HEK293 (cell line): ENCODE measurements around the gene RPL29.

Source experiments
- CTCF ChIA-PET: fragments of 350-600 bp; formaldehyde crosslinking; extraction: SDS; loops from one replicate; lab custom pipeline; 2021; ENCODE audit warnings: antibody characterized with exemption; lab: Yijun Ruan, JAX
- POLR2A ChIA-PET: fragments of 300-600 bp; formaldehyde crosslinking; extraction: SDS; loops from one replicate; lab custom pipeline; 2020; ENCODE audit warnings: antibody characterized with exemption, inconsistent platforms; lab: Yijun Ruan, JAX
- H3K27ac ChIP-seq: fragments of 200-500 bp; sonication (Bioruptor generic); 2 replicates; pipeline ENCODE4 v1.5.1; 2014; ENCODE audit warnings: low read depth, low read length, control low read depth, inconsistent platforms; ENCODE audit errors: extremely low read depth
- H3K36me3 ChIP-seq, 2 experiments: fragments of 200-500 bp in 1 of 2; sonication (Bioruptor generic) in 1 of 2; 1 replicate in 1 of 2; 2 replicates in 1 of 2; pipeline ENCODE4 v1.5.1; 2014 to 2017; ENCODE audit warnings: inconsistent platforms in 2 of 2, low read length in 2 of 2; ENCODE audit not compliant: control insufficient read depth in 2 of 2, insufficient read depth in 1 of 2
- H3K4me1 ChIP-seq: fragments of 200-500 bp; sonication (Bioruptor generic); 2 replicates; pipeline ENCODE4 v1.5.1; 2014; ENCODE audit warnings: mild to moderate bottlenecking, low read length, inconsistent platforms; ENCODE audit not compliant: control insufficient read depth, insufficient read depth
- H3K4me3 ChIP-seq: 2 replicates; pipeline ENCODE4 v1.5.1; 2011; ENCODE audit warnings: low read depth, mild to moderate bottlenecking, control low read depth, low read length, moderate library complexity
- H3K9me3 ChIP-seq: fragments of 200-500 bp; sonication (Bioruptor generic); 2 replicates; pipeline ENCODE4 v1.5.1; 2014; ENCODE audit warnings: low read depth, low read length, inconsistent platforms; ENCODE audit not compliant: control insufficient read depth, insufficient read depth
- RBAK ChIP-seq: fragments of 450-650 bp; formaldehyde crosslinking; IDR thresholded peaks from 2 replicates; pipeline ENCODE4 v1.5.1; 2016; ENCODE audit warnings: missing biosample characterization, missing genetic modification characterization
- SETDB1 ChIP-seq: IDR thresholded peaks from one replicate; pipeline ENCODE4 v1.6.1; 2017; ENCODE audit warnings: mild to moderate bottlenecking, low read length, moderate library complexity, mixed read lengths; ENCODE audit not compliant: insufficient read length
- ZBTB8A ChIP-seq: fragments of 450-650 bp; formaldehyde crosslinking; IDR thresholded peaks from 2 replicates; pipeline ENCODE4 v1.5.1; 2016; ENCODE audit warnings: missing biosample characterization, missing genetic modification characterization
- ZFP69B ChIP-seq: fragments of 450-650 bp; formaldehyde crosslinking; IDR thresholded peaks from 2 replicates; pipeline ENCODE4 v1.5.1; 2016; ENCODE audit warnings: missing biosample characterization, missing genetic modification characterization
- ZNF10 ChIP-seq: fragments of 450-650 bp; formaldehyde crosslinking; IDR thresholded peaks from 2 replicates; pipeline ENCODE4 v1.5.1; 2017; ENCODE audit warnings: missing biosample characterization, missing genetic modification characterization
- ZNF112 ChIP-seq: fragments of 450-650 bp; formaldehyde crosslinking; IDR thresholded peaks from 2 replicates; pipeline ENCODE4 v1.5.0; 2017; ENCODE audit warnings: missing biosample characterization, missing genetic modification characterization
- ZNF138 ChIP-seq: fragments of 450-650 bp; formaldehyde crosslinking; IDR thresholded peaks from 2 replicates; pipeline ENCODE4 v1.5.1; 2016; ENCODE audit warnings: missing biosample characterization, missing genetic modification characterization, borderline replicate concordance
- ZNF146 ChIP-seq: fragments of 450-650 bp; formaldehyde crosslinking; IDR thresholded peaks from 2 replicates; pipeline ENCODE4 v1.5.1; 2016; ENCODE audit warnings: missing biosample characterization, missing genetic modification characterization
- ZNF174 ChIP-seq: fragments of 450-650 bp; formaldehyde crosslinking; IDR thresholded peaks from 2 replicates; pipeline ENCODE4 v1.5.0; 2017; ENCODE audit warnings: missing biosample characterization, mild to moderate bottlenecking, missing genetic modification characterization
- ZNF184 ChIP-seq: fragments of 450-650 bp; IDR thresholded peaks from 2 replicates; pipeline ENCODE4 v1.5.1; 2018; ENCODE audit warnings: missing biosample characterization, mild to moderate bottlenecking, missing genetic modification characterization
- ZNF19 ChIP-seq: fragments of 450-650 bp; formaldehyde crosslinking; IDR thresholded peaks from 2 replicates; pipeline ENCODE4; 2016; ENCODE audit warnings: missing biosample characterization, missing genetic modification characterization, low read depth
- ZNF202 ChIP-seq: fragments of 450-650 bp; formaldehyde crosslinking; IDR thresholded peaks from 2 replicates; pipeline ENCODE4 v1.5.1; 2016; ENCODE audit warnings: missing biosample characterization, missing genetic modification characterization, borderline replicate concordance
- ZNF248 ChIP-seq: fragments of 450-650 bp; formaldehyde crosslinking; IDR thresholded peaks from 2 replicates; pipeline ENCODE4 v1.5.1; 2017; ENCODE audit warnings: missing biosample characterization, missing genetic modification characterization
- ZNF266 ChIP-seq: fragments of 450-650 bp; formaldehyde crosslinking; IDR thresholded peaks from 2 replicates; pipeline ENCODE4 v1.5.1; 2016; ENCODE audit warnings: missing biosample characterization, missing genetic modification characterization, low read depth
- ZNF324 ChIP-seq: fragments of 450-650 bp; formaldehyde crosslinking; IDR thresholded peaks from 2 replicates; pipeline ENCODE4 v1.5.1; 2016; ENCODE audit warnings: missing biosample characterization, missing genetic modification characterization
- ZNF354C ChIP-seq: fragments of 450-650 bp; formaldehyde crosslinking; IDR thresholded peaks from 2 replicates; pipeline ENCODE4 v1.5.1; 2016; ENCODE audit warnings: missing biosample characterization, missing genetic modification characterization, low read depth, borderline replicate concordance
- ZNF404 ChIP-seq: fragments of 450-650 bp; formaldehyde crosslinking; IDR thresholded peaks from 2 replicates; pipeline ENCODE4 v1.5.1; 2017; ENCODE audit warnings: missing biosample characterization, missing genetic modification characterization
- ZNF501 ChIP-seq: fragments of 450-650 bp; formaldehyde crosslinking; IDR thresholded peaks from 2 replicates; pipeline ENCODE4 v1.5.1; 2016; ENCODE audit warnings: missing biosample characterization, missing genetic modification characterization
- ZNF558 ChIP-seq: fragments of 450-650 bp; formaldehyde crosslinking; IDR thresholded peaks from 2 replicates; pipeline ENCODE4 v1.5.1; 2016; ENCODE audit warnings: missing biosample characterization, missing genetic modification characterization
- ZNF560 ChIP-seq: fragments of 450-650 bp; formaldehyde crosslinking; IDR thresholded peaks from 2 replicates; pipeline ENCODE4 v1.5.1; 2017; ENCODE audit warnings: missing biosample characterization, missing genetic modification characterization, borderline replicate concordance
- ZNF626 ChIP-seq: fragments of 450-650 bp; sonication (Bioruptor Pico); formaldehyde crosslinking; IDR thresholded peaks from 2 replicates; pipeline ENCODE4 v1.5.1; 2018; ENCODE audit warnings: missing biosample characterization, missing genetic modification characterization, inconsistent platforms
- ZNF629 ChIP-seq: fragments of 450-650 bp; formaldehyde crosslinking; IDR thresholded peaks from 2 replicates; pipeline ENCODE4 v1.5.1; 2017; ENCODE audit warnings: missing biosample characterization, missing genetic modification characterization
- ZNF792 ChIP-seq: fragments of 450-650 bp; formaldehyde crosslinking; IDR thresholded peaks from 2 replicates; pipeline ENCODE4 v1.5.1; 2016; ENCODE audit warnings: missing biosample characterization, missing genetic modification characterization
- TF ChIP-seq, protein P1 (sequence below): fragments of 450-650 bp; formaldehyde crosslinking; IDR thresholded peaks from 2 replicates; pipeline ENCODE4 v1.5.1; 2016; ENCODE audit warnings: missing biosample characterization, missing genetic modification characterization
- TF ChIP-seq, protein P2 (sequence below): fragments of 450-650 bp; formaldehyde crosslinking; IDR thresholded peaks from 2 replicates; pipeline ENCODE4 v1.5.1; 2016; ENCODE audit warnings: missing biosample characterization, missing genetic modification characterization, low read depth
- TF ChIP-seq, protein P3 (sequence below): fragments of 450-650 bp; formaldehyde crosslinking; IDR thresholded peaks from 2 replicates; pipeline ENCODE4 v1.5.1; 2016; ENCODE audit warnings: missing biosample characterization, missing genetic modification characterization
- TF ChIP-seq, protein P4 (sequence below): fragments of 450-650 bp; formaldehyde crosslinking; IDR thresholded peaks from 2 replicates; pipeline ENCODE4 v1.5.1; 2017; ENCODE audit warnings: missing biosample characterization, missing genetic modification characterization

Gene RPL29

DNA sequence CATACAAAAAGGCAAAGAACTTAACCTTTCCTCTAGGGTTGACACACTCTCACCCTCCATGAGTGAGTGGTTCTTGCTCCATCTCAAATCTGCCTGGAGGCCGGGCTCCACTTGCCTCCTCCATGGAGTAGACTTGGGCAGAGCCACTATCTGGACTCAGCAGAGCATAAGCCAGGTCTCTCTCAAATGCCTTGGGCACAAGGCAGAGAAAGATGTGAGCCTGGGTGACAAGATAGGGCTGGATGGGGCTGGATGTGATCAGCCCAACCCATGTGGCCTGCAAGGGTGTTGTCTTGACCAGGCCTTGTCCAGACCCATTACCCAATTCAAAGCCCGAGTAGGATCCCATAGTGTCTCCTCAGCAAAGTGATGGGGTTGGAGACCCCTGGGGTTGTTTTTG lies 4.2 kb upstream of the RPL29 start (continued):
- TF ChIP-seq, protein P1, sequence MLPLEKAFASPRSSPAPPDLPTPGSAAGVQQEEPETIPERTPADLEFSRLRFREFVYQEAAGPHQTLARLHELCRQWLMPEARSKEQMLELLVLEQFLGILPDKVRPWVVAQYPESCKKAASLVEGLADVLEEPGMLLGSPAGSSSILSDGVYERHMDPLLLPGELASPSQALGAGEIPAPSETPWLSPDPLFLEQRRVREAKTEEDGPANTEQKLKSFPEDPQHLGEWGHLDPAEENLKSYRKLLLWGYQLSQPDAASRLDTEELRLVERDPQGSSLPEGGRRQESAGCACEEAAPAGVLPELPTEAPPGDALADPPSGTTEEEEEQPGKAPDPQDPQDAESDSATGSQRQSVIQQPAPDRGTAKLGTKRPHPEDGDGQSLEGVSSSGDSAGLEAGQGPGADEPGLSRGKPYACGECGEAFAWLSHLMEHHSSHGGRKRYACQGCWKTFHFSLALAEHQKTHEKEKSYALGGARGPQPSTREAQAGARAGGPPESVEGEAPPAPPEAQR (tag by site-specific recombination): no peak
- TF ChIP-seq, all 188 proteins: peak for 0

DNA sequence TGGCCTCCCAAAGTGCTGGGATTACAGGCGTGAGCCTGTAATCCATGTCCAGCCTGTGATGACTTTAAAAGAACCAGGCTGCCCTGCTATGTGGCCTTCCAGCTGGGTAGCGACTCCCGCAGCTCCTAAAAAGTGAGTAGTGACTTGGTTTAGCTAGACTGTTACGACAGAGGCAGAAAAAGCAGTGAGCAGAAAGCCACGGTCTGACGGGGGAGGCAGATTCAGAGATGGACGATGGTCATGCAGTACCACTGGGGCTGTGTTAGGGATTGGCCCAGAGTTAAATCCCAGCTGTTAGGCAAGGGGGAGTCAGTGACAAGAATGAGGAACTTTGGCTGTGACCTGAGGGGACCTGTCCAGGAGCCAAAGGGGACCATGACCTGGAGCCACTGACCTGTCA lies 3.1 kb upstream of the RPL29 start:
- CTCF ChIA-PET: interaction anchor here (0.6 to 1.7 kb wide), 6 partner anchors 48 to 146 kb away, joined by 3 to 7 read pairs (median 4); partner anchors contain the start of genes PARP3 and RRP9
- Histone ChIP-seq H3K36me3 (peaks cover 0 to 18% of the 10 kb centered on the region in 2 experiments; a peak in 1 of 3 replicates), H3K4me1 (no peaks in the 10 kb centered on the region), H3K4me3 (no peak overlapping the region), H3K9me3 (no peaks in the 10 kb centered on the region), H3K27ac (no peak overlapping the region)
- POLR2A ChIA-PET: interaction anchor here (1.0 kb wide), 1 partner anchor 53 kb away, joined by 3 read pairs; no protein-coding TSS in a partner anchor
- TF ChIP-seq ZNF202: no peak
- TF ChIP-seq, protein P2, sequence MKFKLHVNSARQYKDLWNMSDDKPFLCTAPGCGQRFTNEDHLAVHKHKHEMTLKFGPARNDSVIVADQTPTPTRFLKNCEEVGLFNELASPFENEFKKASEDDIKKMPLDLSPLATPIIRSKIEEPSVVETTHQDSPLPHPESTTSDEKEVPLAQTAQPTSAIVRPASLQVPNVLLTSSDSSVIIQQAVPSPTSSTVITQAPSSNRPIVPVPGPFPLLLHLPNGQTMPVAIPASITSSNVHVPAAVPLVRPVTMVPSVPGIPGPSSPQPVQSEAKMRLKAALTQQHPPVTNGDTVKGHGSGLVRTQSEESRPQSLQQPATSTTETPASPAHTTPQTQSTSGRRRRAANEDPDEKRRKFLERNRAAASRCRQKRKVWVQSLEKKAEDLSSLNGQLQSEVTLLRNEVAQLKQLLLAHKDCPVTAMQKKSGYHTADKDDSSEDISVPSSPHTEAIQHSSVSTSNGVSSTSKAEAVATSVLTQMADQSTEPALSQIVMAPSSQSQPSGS (tag by site-specific recombination): no peak
- no peak for TF ChIP-seq ZNF112
- no peak for TF ChIP-seq ZNF558 (tag by site-specific recombination)
- TF ChIP-seq, protein P3, sequence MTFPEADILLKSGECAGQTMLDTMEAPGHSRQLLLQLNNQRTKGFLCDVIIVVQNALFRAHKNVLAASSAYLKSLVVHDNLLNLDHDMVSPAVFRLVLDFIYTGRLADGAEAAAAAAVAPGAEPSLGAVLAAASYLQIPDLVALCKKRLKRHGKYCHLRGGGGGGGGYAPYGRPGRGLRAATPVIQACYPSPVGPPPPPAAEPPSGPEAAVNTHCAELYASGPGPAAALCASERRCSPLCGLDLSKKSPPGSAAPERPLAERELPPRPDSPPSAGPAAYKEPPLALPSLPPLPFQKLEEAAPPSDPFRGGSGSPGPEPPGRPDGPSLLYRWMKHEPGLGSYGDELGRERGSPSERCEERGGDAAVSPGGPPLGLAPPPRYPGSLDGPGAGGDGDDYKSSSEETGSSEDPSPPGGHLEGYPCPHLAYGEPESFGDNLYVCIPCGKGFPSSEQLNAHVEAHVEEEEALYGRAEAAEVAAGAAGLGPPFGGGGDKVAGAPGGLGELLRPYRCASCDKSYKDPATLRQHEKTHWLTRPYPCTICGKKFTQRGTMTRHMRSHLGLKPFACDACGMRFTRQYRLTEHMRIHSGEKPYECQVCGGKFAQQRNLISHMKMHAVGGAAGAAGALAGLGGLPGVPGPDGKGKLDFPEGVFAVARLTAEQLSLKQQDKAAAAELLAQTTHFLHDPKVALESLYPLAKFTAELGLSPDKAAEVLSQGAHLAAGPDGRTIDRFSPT (tag by site-specific recombination): no peak
- TF ChIP-seq ZBTB8A (tag by site-specific recombination): no peak
- no peak for TF ChIP-seq SETDB1
- TF ChIP-seq ZFP69B (tag by site-specific recombination): no peak
- no peak for TF ChIP-seq ZNF560 (tag by site-specific recombination)
- no peak for TF ChIP-seq ZNF792 (tag by site-specific recombination)
- TF ChIP-seq ZNF138: no peak

DNA sequence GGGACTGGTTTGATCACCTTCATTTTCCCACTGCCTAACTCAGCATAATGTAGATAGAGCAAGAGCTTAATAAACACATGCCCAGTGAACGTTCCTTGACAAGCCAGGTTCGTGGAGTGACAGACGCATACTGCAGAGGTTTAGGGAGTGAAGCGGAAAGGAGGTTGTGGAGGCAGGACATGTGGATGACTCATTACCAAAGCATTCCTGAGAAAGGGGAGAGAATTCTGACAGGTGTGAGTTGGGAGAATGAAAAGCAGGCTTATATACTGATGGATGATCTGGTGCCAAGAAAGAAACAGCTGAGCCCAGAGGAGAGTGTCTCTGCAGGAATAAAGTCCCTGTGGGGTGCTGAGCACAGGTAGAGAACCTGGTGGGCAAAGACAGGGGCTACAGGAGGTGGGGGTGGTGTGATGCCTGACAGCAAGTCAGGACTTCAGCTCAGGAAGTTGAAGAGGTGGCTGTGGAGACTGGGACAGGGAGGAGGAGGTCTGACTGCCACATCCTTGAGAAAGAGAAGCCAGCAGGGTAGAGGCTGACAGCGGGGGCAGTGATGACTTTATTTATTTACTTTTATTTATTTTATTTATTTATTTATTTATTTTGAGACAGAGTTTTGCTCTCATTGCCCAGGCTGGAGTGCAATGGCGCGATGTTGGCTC lies 2.4 kb upstream of the RPL29 start:
- no peak overlapping the region for H3K4me3 ChIP-seq
- H3K36me3 ChIP-seq: peaks cover 0 to 25% of the 10 kb centered on the region in 2 experiments; a peak in 2 of 3 replicates
- no peaks in the 10 kb centered on the region for H3K9me3 ChIP-seq
- POLR2A ChIA-PET: interaction anchor here (1.0 to 1.3 kb wide), 4 partner anchors 16 to 157 kb away, joined by 3 to 4 read pairs (median 3); no protein-coding TSS in a partner anchor
- H3K4me1 ChIP-seq: no peaks in the 10 kb centered on the region
- no peak overlapping the region for H3K27ac ChIP-seq
- CTCF ChIA-PET: interaction anchor here (0.6 to 1.7 kb wide), 9 partner anchors 16 to 443 kb away, joined by 3 to 7 read pairs (median 3); partner anchors contain the start of genes PARP3 and RRP9
- no peak for TF ChIP-seq ZNF324 (tag by site-specific recombination)
- TF ChIP-seq ZNF19 (tag by site-specific recombination): no peak
- no peak for TF ChIP-seq ZNF146 (tag by site-specific recombination)
- TF ChIP-seq ZNF626: no peak
- no peak for TF ChIP-seq ZNF248 (tag by site-specific recombination)
- TF ChIP-seq RBAK (tag by site-specific recombination): no peak
- no peak for TF ChIP-seq ZNF404 (tag by site-specific recombination)
- no peak for TF ChIP-seq ZNF184 (tag by site-specific recombination)
- no peak for TF ChIP-seq ZNF501 (tag by site-specific recombination)
- no peak for TF ChIP-seq ZNF112
- TF ChIP-seq ZNF629 (tag by site-specific recombination): no peak
- TF ChIP-seq ZNF354C: no peak
- TF ChIP-seq ZNF266 (tag by site-specific recombination): no peak
- no peak for TF ChIP-seq ZNF10 (tag by site-specific recombination)
- TF ChIP-seq, protein P4, sequence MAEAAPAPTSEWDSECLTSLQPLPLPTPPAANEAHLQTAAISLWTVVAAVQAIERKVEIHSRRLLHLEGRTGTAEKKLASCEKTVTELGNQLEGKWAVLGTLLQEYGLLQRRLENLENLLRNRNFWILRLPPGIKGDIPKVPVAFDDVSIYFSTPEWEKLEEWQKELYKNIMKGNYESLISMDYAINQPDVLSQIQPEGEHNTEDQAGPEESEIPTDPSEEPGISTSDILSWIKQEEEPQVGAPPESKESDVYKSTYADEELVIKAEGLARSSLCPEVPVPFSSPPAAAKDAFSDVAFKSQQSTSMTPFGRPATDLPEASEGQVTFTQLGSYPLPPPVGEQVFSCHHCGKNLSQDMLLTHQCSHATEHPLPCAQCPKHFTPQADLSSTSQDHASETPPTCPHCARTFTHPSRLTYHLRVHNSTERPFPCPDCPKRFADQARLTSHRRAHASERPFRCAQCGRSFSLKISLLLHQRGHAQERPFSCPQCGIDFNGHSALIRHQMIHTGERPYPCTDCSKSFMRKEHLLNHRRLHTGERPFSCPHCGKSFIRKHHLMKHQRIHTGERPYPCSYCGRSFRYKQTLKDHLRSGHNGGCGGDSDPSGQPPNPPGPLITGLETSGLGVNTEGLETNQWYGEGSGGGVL: peak; percentile 24; the same call in 1 of the 2 replicates
- no peak for TF ChIP-seq ZNF174 (tag by site-specific recombination)
- no peak for TF ChIP-seq SETDB1
